ENCODE results near the gene CKAP2L.

- no peak for TF ChIP-seq FOXA1 (IDR thresholded peaks at IDR 0.05)
- TF ChIP-seq BHLHE40 (IDR thresholded peaks at IDR 0.05; ENCODE audit: borderline replicate concordance): no peak
- TF ChIP-seq ELF4 (IDR thresholded peaks at IDR 0.05): no peak
- no peak for TF ChIP-seq ZNF384 (IDR thresholded peaks at IDR 0.05)
- TF ChIP-seq SP1 (IDR thresholded peaks at IDR 0.05): no peak
- no peak for TF ChIP-seq HDGF (IDR thresholded peaks at IDR 0.05; ENCODE audit: borderline replicate concordance)
- TF ChIP-seq ARNT (IDR thresholded peaks at IDR 0.05): no peak
- TF ChIP-seq TARDBP (IDR thresholded peaks at IDR 0.05): no peak
- TF ChIP-seq SUZ12 (IDR thresholded peaks at IDR 0.05): no peak
- no peak for TF ChIP-seq NFRKB (IDR thresholded peaks at IDR 0.05)
- no peak for TF ChIP-seq LEF1 (IDR thresholded peaks at IDR 0.05; ENCODE audit: borderline replicate concordance)
- no peak for TF ChIP-seq FOXM1 (IDR thresholded peaks at IDR 0.05; ENCODE audit: borderline replicate concordance)
- TF ChIP-seq FOXK2 (IDR thresholded peaks at IDR 0.05): no peak
- TF ChIP-seq CTBP1 (IDR thresholded peaks at IDR 0.05; ENCODE audit: borderline replicate concordance): no peak
Measured at GRCh38 chr2:112813280-112813966, 49.0 kb upstream of the CKAP2L start.
